ENCODE results near the gene AREL1.
A peak's percentile ranks its signal among the peaks of the same experiment; 100 is the strongest.

Gene AREL1

GRCh38 chr14:74630881-74631690, 81.8 kb downstream of the AREL1 start:
- no peak for DNase-seq

GRCh38 chr14:74628418-74628817, 84.5 kb downstream of the AREL1 start:
- DNase-seq, result no peak

GRCh38 chr14:74627076-74627475, 85.8 kb downstream of the AREL1 start:
- peak; percentile 89 to 90 for DNase-seq

- DNase-seq, result no peak
Measured at GRCh38 chr14:74622257-74622656, 90.6 kb downstream of the AREL1 start.

- DNase-seq, result no peak
Measured at GRCh38 chr14:74621556-74621955, 91.3 kb downstream of the AREL1 start.

GRCh38 chr14:74620923-74621322, 92.0 kb downstream of the AREL1 start:
- DNase-seq, result no peak

- DNase-seq, result no peak
Measured at GRCh38 chr14:74620497-74620921, 92.4 kb downstream of the AREL1 start.

GRCh38 chr14:74619672-74620131, 93.2 kb downstream of the AREL1 start:
- peak in 1 of 2 experiments; percentile 19 for DNase-seq

GRCh38 chr14:74618078-74618952, 94.6 kb downstream of the AREL1 start:
- peak; percentile 91 to 92 for DNase-seq

- DNase-seq, result no peak
Measured at GRCh38 chr14:74616996-74617700, 95.7 kb downstream of the AREL1 start.

GRCh38 chr14:74616507-74616906, 96.4 kb downstream of the AREL1 start:
- peak in 1 of 2 experiments; percentile 21 for DNase-seq

- no peak for DNase-seq
Measured at GRCh38 chr14:74615735-74616134, 97.1 kb downstream of the AREL1 start.

GRCh38 chr14:74614508-74615495, 98.1 kb downstream of the AREL1 start:
- no peak for DNase-seq

GRCh38 chr14:74613211-74613914, 99.5 kb downstream of the AREL1 start:
- DNase-seq, result no peak

- DNase-seq, result peak; percentile 74 to 87
Measured at GRCh38 chr14:74612350-74613021, 100.4 kb downstream of the AREL1 start.

- no peak for DNase-seq
Measured at GRCh38 chr14:74611650-74612349, 101.1 kb downstream of the AREL1 start, which contains the start of gene LTBP2. Gene LTBP2 (minus strand): TSS chr14:74612237. CDS start chr14:74611944, 293 bp downstream.

All from Kasumi-1 (cell line).